ENCODE results near the gene NHLH1.

NHLH1 gene

GRCh38 chr1:160413716-160414115 lies 46.8 kb downstream of the NHLH1 start:
- no peak for DNase-seq

GRCh38 chr1:160414881-160415280 lies 48.0 kb downstream of the NHLH1 start:
- no peak for DNase-seq

- DNase-seq, result no peak
These were observed 48.9 kb downstream of the NHLH1 start for GRCh38 chr1:160415696-160416290.

- no peak for DNase-seq
These were observed 49.5 kb downstream of the NHLH1 start for GRCh38 chr1:160416369-160416768.

- no peak for DNase-seq
These were observed 51.6 kb downstream of the NHLH1 start for GRCh38 chr1:160418483-160418882.

- no peak for DNase-seq
These were observed 52.4 kb downstream of the NHLH1 start for GRCh38 chr1:160419150-160419837.

- DNase-seq, result no peak
These were observed 52.9 kb downstream of the NHLH1 start for GRCh38 chr1:160419838-160420169.

GRCh38 chr1:160420881-160421842 lies 54.3 kb downstream of the NHLH1 start:
- DNase-seq, result no peak

- no peak for DNase-seq
These were observed 55.0 kb downstream of the NHLH1 start for GRCh38 chr1:160421881-160422280.
